Measurements from ENCODE around the gene FXN. TPM values are rescaled to one million over a fixed set of nuclear protein-coding genes. Genes with fewer than 3 reads are reported as not detected.

The FXN gene
- total RNA-seq, 1 experiment from 2014 or later = 17.8 TPM

DNA sequence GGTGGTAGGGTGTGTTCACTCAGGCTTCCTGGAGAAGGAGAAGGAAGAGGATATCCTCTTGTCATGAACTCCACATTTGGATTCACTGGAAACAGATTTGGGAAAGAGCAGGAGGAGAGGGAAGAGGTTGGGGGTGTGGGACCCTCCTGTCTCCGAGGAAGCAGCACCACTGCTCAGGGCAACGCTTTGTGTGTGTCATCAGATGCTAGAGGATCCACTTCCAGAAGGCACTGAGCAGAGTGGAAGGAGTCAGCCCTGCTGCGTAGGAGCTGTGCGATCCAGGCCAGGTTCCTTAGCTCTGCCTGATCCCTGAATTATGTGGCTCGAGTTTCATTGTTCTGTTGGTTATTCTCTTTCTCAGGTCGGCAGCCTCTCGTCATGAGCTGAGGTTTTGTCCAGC lies 101.2 kb downstream of the FXN start:
- H3K9me3 ChIP-seq (ENCODE audit: control insufficient read depth, insufficient read depth, low read depth, low read length) = no peaks in the 10 kb centered on the region
- intact Hi-C loops (cut with micrococcal nuclease; ENCODE audit: unreplicated experiment) (no loop called here), in situ Hi-C loops (cut with HindIII; ENCODE audit: low pct_unique_long_range_greater_than_20kb, low sequenced_read_pairs) (no loop called here)
- no peak overlapping the region for H3K27ac ChIP-seq (ENCODE audit: low read length)
- ATAC-seq = no peak
- H3K36me3 ChIP-seq (ENCODE audit: control insufficient read depth, insufficient read depth, low read length) = no peaks in the 10 kb centered on the region
- H3K27me3 ChIP-seq (ENCODE audit: control insufficient read depth, insufficient read depth, low read length) = no peaks in the 10 kb centered on the region
- TF ChIP-seq SIN3A (IDR thresholded peaks at IDR 0.05; ENCODE audit: borderline replicate concordance, insufficient read depth, low read depth, low read length) (no peak), REST (IDR thresholded peaks at IDR 0.05; ENCODE audit: insufficient read depth in 1 of 2, low read depth in 2 of 2, low read length in 1 of 2) (no peak), TCF7L2 (IDR thresholded peaks at IDR 0.05; ENCODE audit: low read depth, low read length) (no peak), POLR2AphosphoS5 (IDR thresholded peaks at IDR 0.05; ENCODE audit: low read depth, low read length) (no peak)
- TF ChIP-seq, protein P1, sequence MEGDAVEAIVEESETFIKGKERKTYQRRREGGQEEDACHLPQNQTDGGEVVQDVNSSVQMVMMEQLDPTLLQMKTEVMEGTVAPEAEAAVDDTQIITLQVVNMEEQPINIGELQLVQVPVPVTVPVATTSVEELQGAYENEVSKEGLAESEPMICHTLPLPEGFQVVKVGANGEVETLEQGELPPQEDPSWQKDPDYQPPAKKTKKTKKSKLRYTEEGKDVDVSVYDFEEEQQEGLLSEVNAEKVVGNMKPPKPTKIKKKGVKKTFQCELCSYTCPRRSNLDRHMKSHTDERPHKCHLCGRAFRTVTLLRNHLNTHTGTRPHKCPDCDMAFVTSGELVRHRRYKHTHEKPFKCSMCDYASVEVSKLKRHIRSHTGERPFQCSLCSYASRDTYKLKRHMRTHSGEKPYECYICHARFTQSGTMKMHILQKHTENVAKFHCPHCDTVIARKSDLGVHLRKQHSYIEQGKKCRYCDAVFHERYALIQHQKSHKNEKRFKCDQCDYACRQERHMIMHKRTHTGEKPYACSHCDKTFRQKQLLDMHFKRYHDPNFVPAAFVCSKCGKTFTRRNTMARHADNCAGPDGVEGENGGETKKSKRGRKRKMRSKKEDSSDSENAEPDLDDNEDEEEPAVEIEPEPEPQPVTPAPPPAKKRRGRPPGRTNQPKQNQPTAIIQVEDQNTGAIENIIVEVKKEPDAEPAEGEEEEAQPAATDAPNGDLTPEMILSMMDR (IDR thresholded peaks at IDR 0.05) = no peak
- ChIA-PET CTCF (no interaction called here), POLR2A (no interaction called here)
- H3K4me1 ChIP-seq (ENCODE audit: control insufficient read depth, insufficient read depth, low read length) = no peaks in the 10 kb centered on the region
- H3K4me3 ChIP-seq (ENCODE audit: low read depth in 2 of 2, low read length in 2 of 2) = no peak overlapping the region
- BruUV-seq (replicated peaks) = no TSS peak
- DNase-seq (ENCODE audit: low read depth, low spot score) = no peak

DNA sequence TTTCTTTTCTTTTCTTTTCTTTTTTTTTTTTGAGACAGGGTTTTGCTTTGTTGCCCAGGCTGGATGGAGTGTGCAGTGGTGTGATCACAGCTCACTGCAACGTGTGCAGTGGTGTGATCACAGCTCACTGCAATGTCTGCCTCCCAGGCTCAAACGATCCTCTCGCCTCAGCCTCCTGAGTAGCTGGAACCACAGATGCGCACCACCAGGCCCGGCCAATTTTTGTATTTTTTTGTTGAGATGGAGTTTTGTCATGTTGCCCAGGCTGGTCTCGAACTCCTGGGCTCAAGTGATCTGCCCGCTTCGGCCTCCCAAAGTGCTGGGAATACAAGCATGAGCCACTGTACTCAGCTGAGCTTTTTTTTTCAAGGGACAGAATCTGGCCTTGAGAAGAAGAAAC lies 101.8 kb downstream of the FXN start:
- Histone ChIP-seq H3K4me1 (ENCODE audit: control insufficient read depth, insufficient read depth, low read length) (no peaks in the 10 kb centered on the region), H3K27me3 (ENCODE audit: control insufficient read depth, insufficient read depth, low read length) (no peaks in the 10 kb centered on the region), H3K36me3 (ENCODE audit: control insufficient read depth, insufficient read depth, low read length) (no peaks in the 10 kb centered on the region), H3K27ac (ENCODE audit: low read length) (no peak overlapping the region), H3K4me3 (ENCODE audit: low read depth in 2 of 2, low read length in 2 of 2) (no peak overlapping the region), H3K9me3 (ENCODE audit: control insufficient read depth, insufficient read depth, low read depth, low read length) (no peaks in the 10 kb centered on the region)
- no peak for ATAC-seq
- POLR2A ChIA-PET = no interaction called here
- intact Hi-C loops (cut with micrococcal nuclease; ENCODE audit: unreplicated experiment) (no loop called here), in situ Hi-C loops (cut with HindIII; ENCODE audit: low pct_unique_long_range_greater_than_20kb, low sequenced_read_pairs) (no loop called here)
- TF ChIP-seq POLR2AphosphoS5 (IDR thresholded peaks at IDR 0.05; ENCODE audit: low read depth, low read length) (no peak), REST (IDR thresholded peaks at IDR 0.05; ENCODE audit: insufficient read depth in 1 of 2, low read depth in 2 of 2, low read length in 1 of 2) (no peak), TCF7L2 (IDR thresholded peaks at IDR 0.05; ENCODE audit: low read depth, low read length) (no peak), SIN3A (IDR thresholded peaks at IDR 0.05; ENCODE audit: borderline replicate concordance, insufficient read depth, low read depth, low read length) (no peak)
- TF ChIP-seq, protein P1 (IDR thresholded peaks at IDR 0.05) = no peak
- CTCF ChIA-PET = no interaction called here
- no peak for DNase-seq (ENCODE audit: low read depth, low spot score)
- BruUV-seq (replicated peaks) = no TSS peak

Measured in Panc1 (cell line).